Mucosa of descending colon (tissue), 3 donors: ENCODE data around the gene CARNS1. TPM values are rescaled to one million over a fixed set of nuclear protein-coding genes. Genes with fewer than 3 reads are reported as not detected.

Experiments used
- ATAC-seq: fragments of 200-7000 bp; cut with Tn5 transposase; one replicate; pipeline ENCODE4 v1.9.1; 2020; ENCODE audit warnings: mild to moderate bottlenecking, moderate library complexity
- DNase-seq, 3 donors: peaks; one replicate each; pipeline ENCODE4 v3.0.0-alpha.2; 2020
- H3K36me3 ChIP-seq: fragments of 200-600 bp; one replicate; pipeline ENCODE4 v1.8.0; 2021; ENCODE audit warnings: low read depth, mild to moderate bottlenecking
- H3K4me1 ChIP-seq: fragments of 200-600 bp; one replicate; pipeline ENCODE4 v1.8.0; 2021; ENCODE audit warnings: low read depth, mild to moderate bottlenecking
- H3K4me3 ChIP-seq: fragments of 200-600 bp; one replicate; pipeline ENCODE4 v1.8.0; 2021; ENCODE audit warnings: mild to moderate bottlenecking
- H3K9me3 ChIP-seq: fragments of 200-600 bp; one replicate; pipeline ENCODE4 v1.8.0; 2021; ENCODE audit warnings: mild to moderate bottlenecking
- CTCF ChIP-seq: fragments of 200-600 bp; IDR thresholded peaks from one replicate; pipeline ENCODE4 v1.8.0; 2022; ENCODE audit warnings: antibody characterized with exemption, mild to moderate bottlenecking
- intact Hi-C, 2 donors: fragments of 100-400 bp; cut with DNase I in 1 of 2; cut with micrococcal nuclease in 1 of 2; formaldehyde crosslinking; loops; one replicate each; pipeline versions ENCODE4 v1.11.0 to v1.11.1; 2022; cut with DNase I, micrococcal nuclease
- total RNA-seq, 3 donors: library from RNA; stranded (reverse); fragmentation: NEBNext Ultra II Directional in 2 of 3; extraction: Animal tissue kit (Norgen Biotek cat#: 25700) in 2 of 3; gene quantifications; one replicate each; pipeline versions ENCODE4 v1.2.1 to v1.2.4, GENCODE V29; 2021 to 2023
- donor health status: DM: no; HTN: no; CAD: no; lungs with moderate emphysema.
- donor health status: DM: no; HTN: no; CAD: no.
- donor health status: DM: no; HTN: yes; CAD: no.

CARNS1 gene
- total RNA-seq, 3 donors from 2014 or later, result 0.26 to 0.89 (median 0.70) TPM

DNA sequence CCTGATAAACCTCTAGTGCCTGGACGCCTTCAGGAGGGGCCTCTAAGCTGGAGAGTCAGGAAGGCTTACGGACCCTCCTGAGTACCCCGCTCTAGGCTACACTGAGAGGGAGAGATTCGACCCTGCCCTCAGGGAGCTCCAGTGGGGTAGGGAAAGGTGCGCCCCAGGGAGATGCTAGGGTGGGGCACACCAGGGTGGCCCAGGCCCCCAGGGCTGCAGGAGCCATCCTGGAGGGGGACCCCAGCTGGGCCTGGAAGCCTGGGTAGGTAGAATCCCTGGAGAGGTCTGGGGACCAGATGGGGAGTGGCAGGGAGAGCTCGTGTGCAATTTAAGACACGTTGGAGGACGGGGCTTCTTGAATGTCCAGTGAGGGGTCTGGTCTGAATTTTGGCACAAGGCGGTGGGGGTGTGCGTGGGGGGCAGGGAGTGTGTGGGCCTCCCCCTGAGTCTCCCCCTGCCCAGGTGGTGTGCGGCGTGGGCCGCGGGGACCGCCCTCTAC is 4.7 kb downstream of the CARNS1 start:
- DNase-seq (no peak), ATAC-seq (no peak)
- TF ChIP-seq CTCF, result no peak
- intact Hi-C loops, result no loop called here
- H3K4me3 ChIP-seq, result peak overlapping the region; percentile 34
- H3K36me3 ChIP-seq, result peaks cover 3% of the 10 kb centered on the region
- no peaks in the 10 kb centered on the region for H3K9me3 ChIP-seq
- peaks cover 28% of the 10 kb centered on the region for H3K4me1 ChIP-seq

DNA sequence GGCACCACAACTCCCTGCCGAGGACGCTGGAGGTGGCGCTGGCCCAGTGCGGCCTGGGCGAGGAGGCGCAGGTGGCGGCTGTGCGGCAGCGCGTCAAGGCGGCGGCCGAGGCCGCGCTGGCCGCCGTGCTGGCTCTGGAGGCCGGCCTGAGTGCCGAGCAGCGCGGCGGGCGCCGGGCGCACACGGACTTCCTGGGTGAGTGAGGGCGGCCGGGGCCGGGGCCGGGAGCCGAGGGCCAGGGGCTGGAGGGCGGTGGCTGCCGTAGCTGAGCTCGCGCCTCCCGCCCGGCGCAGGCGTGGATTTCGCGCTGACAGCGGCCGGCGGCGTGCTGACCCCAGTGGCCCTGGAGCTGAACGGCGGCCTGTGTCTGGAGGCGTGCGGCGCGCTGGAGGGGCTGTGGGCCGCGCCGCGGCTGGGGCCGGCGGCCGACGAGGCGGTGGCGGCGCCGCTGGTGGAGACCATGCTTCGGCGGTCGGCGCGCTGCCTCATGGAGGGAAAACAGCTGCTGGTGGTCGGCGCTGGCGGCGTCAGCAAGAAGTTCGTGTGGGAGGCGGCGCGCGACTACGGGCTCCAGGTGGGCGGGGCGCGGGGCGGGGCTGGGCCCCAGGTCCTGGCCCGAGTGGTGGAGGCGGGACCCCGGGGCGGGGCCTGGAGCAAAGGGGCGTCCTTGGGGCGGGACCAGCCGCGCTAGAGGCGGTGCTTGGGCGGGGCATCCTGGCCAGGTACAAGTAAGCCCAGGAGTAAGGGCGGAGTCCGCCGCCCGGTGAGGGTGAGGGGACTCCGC is 5.4 kb downstream of the CARNS1 start:
- Histone ChIP-seq H3K36me3 (peaks cover 3% of the 10 kb centered on the region), H3K4me3 (peak overlapping the region; percentile 34), H3K9me3 (no peaks in the 10 kb centered on the region), H3K4me1 (peaks cover 22% of the 10 kb centered on the region)
- intact Hi-C loops, result no loop called here
- peak; percentile 6 for TF ChIP-seq CTCF
- ATAC-seq, result peak; percentile 95
- DNase-seq, result peak; percentile 99 to 100 (median 99)

DNA sequence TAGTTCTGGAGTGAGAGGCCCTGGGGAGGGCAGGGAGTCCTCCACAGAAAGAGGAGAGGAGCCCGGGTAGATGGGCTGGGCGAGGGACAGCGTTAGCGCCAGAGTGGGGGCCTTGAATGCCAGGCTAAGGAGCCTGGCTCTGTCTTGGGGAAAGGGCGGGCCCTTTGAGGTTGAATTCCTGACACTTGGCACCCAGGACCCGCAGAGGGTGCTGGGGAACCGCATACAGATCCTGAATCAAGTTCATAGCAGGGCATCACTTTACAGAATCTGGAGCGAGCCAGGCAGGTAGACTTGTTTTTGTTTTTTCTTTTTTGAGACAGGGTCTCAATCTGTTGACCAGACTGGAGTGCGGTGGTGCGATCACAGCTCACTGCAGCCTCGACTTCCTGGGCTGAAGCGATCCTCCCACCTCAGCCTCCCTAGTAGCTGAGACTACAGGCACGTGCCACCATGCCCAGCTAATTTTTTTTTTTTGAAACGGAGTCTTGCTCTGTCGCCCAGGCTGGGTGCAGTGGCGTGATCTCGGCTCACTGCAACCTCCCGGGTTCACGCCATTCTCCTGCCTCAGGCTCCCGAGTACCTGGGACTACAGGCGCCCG is 6.1 kb downstream of the CARNS1 start:
- no peaks in the 10 kb centered on the region for H3K9me3 ChIP-seq
- intact Hi-C loops, result no loop called here
- peaks cover 18% of the 10 kb centered on the region for H3K4me1 ChIP-seq
- H3K4me3 ChIP-seq, result no peak overlapping the region
- peak; percentile 8 for ATAC-seq
- DNase-seq, result no peak
- no peak for TF ChIP-seq CTCF
- H3K36me3 ChIP-seq, result peaks cover 3% of the 10 kb centered on the region

GRCh38 chr11:67422891-67423290 is 7.4 kb downstream of the CARNS1 start:
- DNase-seq (no peak), ATAC-seq (no peak)
- no peak for TF ChIP-seq CTCF
- intact Hi-C loops, result no loop called here
- Histone ChIP-seq H3K36me3 (peaks cover 3% of the 10 kb centered on the region), H3K9me3 (no peaks in the 10 kb centered on the region), H3K4me3 (no peak overlapping the region), H3K4me1 (peaks cover 18% of the 10 kb centered on the region)

GRCh38 chr11:67423466-67423865 is 8.0 kb downstream of the CARNS1 start:
- no peak for TF ChIP-seq CTCF
- ATAC-seq, result no peak
- intact Hi-C loops, result no loop called here

More at GRCh38 chr11:67423466-67423865, 8.0 kb downstream of the CARNS1 start:
- H3K9me3 ChIP-seq, result no peaks in the 10 kb centered on the region
- no peak overlapping the region for H3K4me3 ChIP-seq
- H3K36me3 ChIP-seq, result peaks cover 3% of the 10 kb centered on the region
- H3K4me1 ChIP-seq, result peaks cover 18% of the 10 kb centered on the region
- no peak for DNase-seq
